GM19463 (cell line): ENCODE results near the gene FNDC1.

ENCODE experiments used
- ATAC-seq: cut with Tn5 transposase; IDR thresholded peaks from one replicate; pipeline ENCODE4 v1.9.1; 2021; ENCODE audit warnings: mild to moderate bottlenecking, moderate library complexity; ENCODE audit not compliant: unreplicated experiment

Gene FNDC1

DNA sequence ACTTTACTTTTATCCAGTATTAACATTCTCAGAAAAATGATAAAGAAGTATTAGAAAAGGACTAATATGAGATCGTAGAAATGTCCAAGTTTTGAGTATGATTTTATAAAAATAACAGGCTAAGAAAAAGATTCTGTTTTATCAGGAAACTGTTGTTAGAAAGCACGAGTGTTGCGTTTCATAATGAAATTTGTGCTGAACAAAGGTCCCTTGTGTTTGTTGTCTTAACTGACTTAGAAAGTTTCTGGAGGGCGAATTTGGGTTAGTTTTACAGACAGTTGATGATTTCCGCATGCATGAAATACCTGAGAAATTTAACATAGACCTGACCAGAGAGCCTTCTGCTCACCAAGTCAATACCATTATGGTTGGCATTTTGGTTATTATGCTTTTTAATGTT, 136.0 kb downstream of the FNDC1 start:
- ATAC-seq = no peak

DNA sequence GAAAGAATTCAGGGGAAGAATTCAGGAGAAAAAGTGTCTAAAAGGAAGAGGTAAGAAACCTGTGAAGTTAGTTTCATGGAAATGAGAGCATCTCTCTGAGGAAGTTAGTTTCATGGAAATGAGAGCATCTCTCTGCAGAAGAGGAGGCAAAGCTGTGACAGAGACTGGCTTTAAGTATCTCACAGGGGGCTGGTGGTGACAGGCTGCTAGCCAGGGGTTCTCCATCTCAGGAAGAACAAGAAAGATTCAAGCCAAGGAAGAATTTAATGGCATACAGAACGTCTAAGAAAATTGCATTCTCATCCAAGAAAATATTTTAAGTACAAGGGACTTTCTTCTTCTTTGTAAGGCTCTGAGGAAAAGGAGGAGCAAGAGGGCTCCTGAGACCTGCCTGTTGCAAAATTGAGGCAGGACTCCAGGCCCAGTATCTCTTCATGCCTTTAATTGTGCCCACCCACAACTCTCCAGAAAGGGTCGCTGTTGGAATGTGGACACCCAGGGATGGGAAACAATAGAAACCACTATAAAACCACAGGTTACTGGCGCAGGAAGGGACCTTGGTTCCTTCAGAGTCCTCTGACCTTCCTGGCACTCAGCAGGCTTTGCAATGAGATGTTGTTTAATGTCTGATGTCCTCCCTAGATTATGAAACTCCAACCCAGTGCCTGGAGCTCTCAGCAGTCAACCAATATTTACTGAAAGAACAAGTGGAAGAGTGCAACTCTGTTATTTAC, 136.8 kb downstream of the FNDC1 start:
- ATAC-seq = no peak

GRCh38 chr6:159307246-159307790, 138.1 kb downstream of the FNDC1 start:
- ATAC-seq = no peak

DNA sequence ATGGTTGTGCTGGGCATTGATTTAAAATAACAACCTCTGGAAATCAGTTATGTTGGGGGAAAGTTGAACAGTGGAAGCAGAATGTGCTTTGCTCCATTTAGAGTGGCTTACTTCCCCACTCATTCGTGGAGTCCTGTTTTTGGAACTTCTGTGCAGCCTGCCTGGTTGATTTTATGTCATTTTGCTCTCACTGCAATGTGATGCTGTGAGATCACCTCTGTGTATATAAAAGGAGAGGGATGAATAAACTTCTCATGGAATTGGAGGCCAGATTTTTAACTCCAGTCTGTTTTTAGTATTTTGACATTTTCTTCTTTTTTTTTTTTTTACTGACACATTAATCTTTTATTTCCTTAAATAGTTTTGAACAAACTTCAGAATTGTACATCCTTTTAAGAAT, 139.0 kb downstream of the FNDC1 start:
- no peak for ATAC-seq

DNA sequence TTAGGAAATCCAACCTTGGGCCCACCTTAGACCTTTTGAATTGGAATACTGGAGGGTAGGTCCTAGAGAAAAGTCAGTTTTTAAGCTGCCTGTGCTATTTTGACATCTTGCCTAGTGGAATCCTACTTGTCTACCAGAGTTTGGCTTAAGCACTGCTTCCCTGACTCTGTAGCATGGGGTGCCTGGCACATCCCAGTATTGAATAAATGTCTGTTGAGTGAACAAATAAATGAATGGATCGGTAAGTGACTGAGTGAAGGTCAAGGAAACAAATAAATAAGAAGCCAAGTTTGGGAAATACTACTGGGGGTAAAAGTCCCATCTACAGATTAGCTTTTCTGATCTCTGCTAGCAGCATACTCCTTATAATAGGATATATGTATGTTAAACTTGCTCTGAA, 140.5 kb downstream of the FNDC1 start:
- ATAC-seq = no peak

GRCh38 chr6:159311618-159312017, 142.4 kb downstream of the FNDC1 start:
- ATAC-seq = no peak

- no peak for ATAC-seq
Measured at GRCh38 chr6:159312206-159312605, 143.0 kb downstream of the FNDC1 start.

DNA sequence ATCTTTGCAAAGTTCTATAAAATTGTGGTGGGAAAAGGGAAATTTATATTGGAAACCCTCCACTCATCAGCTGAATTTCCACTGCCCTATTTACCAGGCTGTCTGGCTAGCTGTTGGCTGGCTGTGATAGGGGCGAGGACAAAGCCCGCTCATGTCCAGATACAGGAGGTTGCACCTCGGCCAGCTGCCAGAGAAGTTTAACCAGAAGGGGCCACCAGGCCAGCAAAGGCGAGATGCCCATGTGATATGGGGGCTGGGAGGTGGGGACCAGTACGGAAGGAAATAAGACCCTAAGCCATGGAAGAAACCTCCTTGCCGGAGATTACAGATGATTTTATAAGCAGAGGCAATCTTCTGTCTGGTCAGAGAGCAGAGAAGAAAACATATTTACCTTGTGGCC, 143.8 kb downstream of the FNDC1 start:
- ATAC-seq = no peak

- ATAC-seq = no peak
Measured at GRCh38 chr6:159315562-159315961, 146.4 kb downstream of the FNDC1 start.

- no peak for ATAC-seq
Measured at GRCh38 chr6:159317430-159317829, 148.2 kb downstream of the FNDC1 start.

GRCh38 chr6:159321267-159321666, 152.1 kb downstream of the FNDC1 start:
- no peak for ATAC-seq
